Esophagus muscularis mucosa (tissue), 4 donors: Measurements from ENCODE around the gene NPY5R. TPM values are rescaled to one million over a fixed set of nuclear protein-coding genes. Genes with fewer than 3 reads are reported as not detected.

Experiments used
- DNase-seq: peaks from one replicate; pipeline ENCODE4 v3.0.0-alpha.2; 2017; ENCODE audit errors: extremely low spot score
- H3K27ac ChIP-seq, 4 donors: fragments of 200-600 bp; sonication (generic); replicated peaks in 1 of 4; 1 replicate in 3 of 4; 2 replicates in 1 of 4; pipeline ENCODE4 v1.5.1; 2016 to 2019; ENCODE audit warnings: mild to moderate bottlenecking in 1 of 4
- H3K27me3 ChIP-seq, 4 donors: fragments of 200-600 bp; sonication (generic); one replicate each; pipeline versions ENCODE4 v1.5.1 to v1.6.0; 2016 to 2019
- H3K36me3 ChIP-seq, 4 donors: fragments of 200-600 bp; sonication (generic); one replicate each; pipeline ENCODE4 v1.5.1; 2016 to 2019
- H3K4me1 ChIP-seq, 4 donors: fragments of 200-600 bp; sonication (generic); one replicate each; pipeline ENCODE4 v1.5.1; 2016 to 2019
- H3K4me3 ChIP-seq, 4 donors: fragments of 200-600 bp; sonication (generic); 1 replicate in 2 of 4; 2 replicates in 2 of 4; pipeline ENCODE4 v1.5.1; 2016 to 2019; ENCODE audit warnings: mild to moderate bottlenecking in 4 of 4, moderate library complexity in 1 of 4
- H3K9me3 ChIP-seq, 4 donors: fragments of 200-600 bp; sonication (generic); 1 replicate in 3 of 4; 2 replicates in 1 of 4; pipeline ENCODE4 v1.5.1; 2016 to 2019
- CTCF ChIP-seq, 3 experiments: fragments of 200-600 bp in 2 of 3; fragments of 450-650 bp in 1 of 3; sonication (generic) in 2 of 3; IDR thresholded peaks; one replicate each; pipeline ENCODE4 v1.5.1; 2017 to 2019; ENCODE audit warnings: antibody characterized with exemption in 3 of 3, mild to moderate bottlenecking in 2 of 3, moderate library complexity in 1 of 3
- EP300 ChIP-seq: sonication (generic); formaldehyde crosslinking; IDR thresholded peaks from one replicate; pipeline ENCODE4 v1.6.1; 2017; ENCODE audit warnings: antibody characterized with exemption
- POLR2A ChIP-seq: fragments of 450-650 bp; IDR thresholded peaks from one replicate; pipeline ENCODE4 v1.6.1; 2017; ENCODE audit warnings: antibody characterized with exemption, moderate library complexity, mild to moderate bottlenecking, low read depth
- POLR2AphosphoS5 ChIP-seq, 2 donors: sonication (generic); formaldehyde crosslinking; IDR thresholded peaks; one replicate each; pipeline ENCODE4 v1.6.1; 2017; ENCODE audit warnings: antibody characterized with exemption in 2 of 2
- WGBS: methylation state at CpG from one replicate; pipeline ENCODE4 v1.1.5; 2018; 5-methylcytosine and 5-hydroxymethylcytosine counted together
- intact Hi-C: fragments of 100-400 bp; cut with DNase I; formaldehyde crosslinking; loops from one replicate; pipeline ENCODE4 v1.15.1; 2023
- total RNA-seq, 4 donors: library from RNA; depleted of rRNA; stranded (reverse); fragments of >200 nt; gene quantifications; one replicate each; pipeline versions ENCODE4 v1.1.0 to v1.2.1, GENCODE V29; 2016

NPY5R gene
- total RNA-seq, 4 donors from 2014 or later, result 0.34 to 0.83 (median 0.39) TPM; not detected in 1

DNA sequence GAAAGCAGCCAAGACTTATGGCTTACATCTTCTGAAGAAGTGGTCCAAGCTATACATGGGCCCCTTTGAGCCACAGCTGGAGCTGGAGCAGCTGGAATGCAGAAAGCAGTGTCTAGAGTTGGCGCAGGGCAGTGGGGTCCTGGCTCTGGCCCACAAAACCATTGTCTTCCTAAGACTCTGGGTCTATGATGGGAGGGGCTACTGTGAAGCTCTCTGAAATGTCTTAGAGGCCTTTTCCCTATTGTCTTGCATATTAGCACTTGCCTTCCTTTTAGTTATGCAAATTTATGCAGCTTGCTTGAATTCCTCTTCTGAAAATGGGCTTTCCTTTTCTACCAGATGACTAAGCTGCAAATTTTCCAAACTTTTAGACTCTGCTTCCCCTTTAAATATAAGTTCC, 26.6 kb upstream of the NPY5R start:
- Histone ChIP-seq H3K9me3 (peaks cover 0 to 23% (median 19%) of the 10 kb centered on the region in 4 donors), H3K36me3 (no peaks in the 10 kb centered on the region), H3K27ac (no peak overlapping the region), H3K4me3 (no peak overlapping the region), H3K27me3 (no peaks in the 10 kb centered on the region), H3K4me1 (no peaks in the 10 kb centered on the region)
- intact Hi-C loops, result no loop called here
- WGBS, result 0% methylated on average over 1 of the region's 1 CpG
- DNase-seq, result no peak
- TF ChIP-seq EP300 (no peak), CTCF (IDR thresholded peaks at IDR 0.05) (no peak), POLR2AphosphoS5 (IDR thresholded peaks at IDR 0.05) (no peak), POLR2A (no peak)

GRCh38 chr4:163330916-163331628, 12.6 kb upstream of the NPY5R start:
- Histone ChIP-seq H3K36me3 (no peaks in the 10 kb centered on the region), H3K4me3 (peak overlapping the region; percentile 54 to 61 (median 58)), H3K9me3 (no peaks in the 10 kb centered on the region), H3K4me1 (peaks cover 6 to 21% (median 18%) of the 10 kb centered on the region in 4 donors), H3K27ac (no peak overlapping the region), H3K27me3 (peaks cover 0 to 33% (median 5%) of the 10 kb centered on the region in 4 donors)
- TF ChIP-seq EP300 (no peak), POLR2AphosphoS5 (IDR thresholded peaks at IDR 0.05) (no peak), CTCF (IDR thresholded peaks at IDR 0.05) (no peak), POLR2A (no peak)
- intact Hi-C loops, result no loop called here
- DNase-seq, result no peak
- WGBS, result 53% methylated on average over 15 of the region's 16 CpGs

GRCh38 chr4:163331629-163332376, 11.9 kb upstream of the NPY5R start:
- peaks cover 0 to 38% (median 5%) of the 10 kb centered on the region in 4 donors for H3K27me3 ChIP-seq
- TF ChIP-seq POLR2A, result no peak
- TF ChIP-seq POLR2AphosphoS5 (IDR thresholded peaks at IDR 0.05), result no peak
- peak in 1 of 3 experiments; percentile 4 for TF ChIP-seq CTCF (IDR thresholded peaks at IDR 0.05)
- H3K4me3 ChIP-seq, result peak overlapping the region; percentile 54 to 61 (median 58)
- no peaks in the 10 kb centered on the region for H3K9me3 ChIP-seq
- DNase-seq, result no peak
- H3K27ac ChIP-seq, result no peak overlapping the region
- WGBS, result 1% methylated on average over 39 of the region's 58 CpGs
- H3K36me3 ChIP-seq, result no peaks in the 10 kb centered on the region
- intact Hi-C loops, result loop anchor here (1.0 kb wide), 1 partner anchor 835 kb away; no protein-coding TSS in a partner anchor
- peaks cover 6 to 21% (median 18%) of the 10 kb centered on the region in 4 donors for H3K4me1 ChIP-seq

- TF ChIP-seq POLR2AphosphoS5 (IDR thresholded peaks at IDR 0.05) (no peak), CTCF (IDR thresholded peaks at IDR 0.05) (peak; percentile 42 to 68 (median 50)), POLR2A (no peak), EP300 (no peak)
- peaks cover 6 to 21% (median 18%) of the 10 kb centered on the region in 4 donors for H3K4me1 ChIP-seq
- peak within 1 kb of the TSS; percentile 54 to 61 (median 58) for H3K4me3 ChIP-seq
- H3K27ac ChIP-seq, result peak within 1 kb of the TSS in 1 of 4 donors; percentile 32
- intact Hi-C loops, result loop anchor here (1.0 kb wide), 1 partner anchor 835 kb away; no protein-coding TSS in a partner anchor
- no peak for DNase-seq
- no peaks in the 10 kb centered on the region for H3K36me3 ChIP-seq
- WGBS, result 8% methylated on average over 36 of the region's 36 CpGs
- peaks cover 0 to 43% (median 5%) of the 10 kb centered on the region in 4 donors for H3K27me3 ChIP-seq
- no peaks in the 10 kb centered on the region for H3K9me3 ChIP-seq
Observed at GRCh38 chr4:163332526-163333406, 10.9 kb upstream of the NPY5R start, which contains the start of gene NPY1R. TSS of gene NPY1R (minus strand) at chr4:163332596. CDS start at chr4:163326554, 6,042 bp downstream.
